ENCODE results near the gene GALNT1.

DNA sequence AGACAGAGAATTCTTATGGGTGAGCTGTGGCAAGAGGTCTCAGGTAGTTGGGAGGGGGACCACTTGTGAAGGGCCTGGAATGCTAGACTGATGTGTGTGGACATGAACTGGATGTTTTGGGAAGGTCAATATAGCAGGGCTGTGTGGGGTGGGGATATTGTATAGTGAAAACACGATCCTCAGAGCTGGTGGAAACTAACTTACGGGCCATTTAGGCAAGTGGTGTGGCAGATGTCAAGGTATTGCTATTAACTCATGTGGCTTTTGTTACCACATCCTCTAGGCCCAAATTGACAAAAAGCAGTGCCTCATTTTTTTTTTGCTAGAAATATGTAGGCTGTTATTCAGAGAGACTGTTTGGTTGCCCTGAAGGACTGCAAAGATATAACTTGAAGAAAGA is 8.0 kb upstream of the GALNT1 start:
- no peak for TF ChIP-seq POLR2AphosphoS5 (IDR thresholded peaks at IDR 0.05)
- TF ChIP-seq, protein P1, sequence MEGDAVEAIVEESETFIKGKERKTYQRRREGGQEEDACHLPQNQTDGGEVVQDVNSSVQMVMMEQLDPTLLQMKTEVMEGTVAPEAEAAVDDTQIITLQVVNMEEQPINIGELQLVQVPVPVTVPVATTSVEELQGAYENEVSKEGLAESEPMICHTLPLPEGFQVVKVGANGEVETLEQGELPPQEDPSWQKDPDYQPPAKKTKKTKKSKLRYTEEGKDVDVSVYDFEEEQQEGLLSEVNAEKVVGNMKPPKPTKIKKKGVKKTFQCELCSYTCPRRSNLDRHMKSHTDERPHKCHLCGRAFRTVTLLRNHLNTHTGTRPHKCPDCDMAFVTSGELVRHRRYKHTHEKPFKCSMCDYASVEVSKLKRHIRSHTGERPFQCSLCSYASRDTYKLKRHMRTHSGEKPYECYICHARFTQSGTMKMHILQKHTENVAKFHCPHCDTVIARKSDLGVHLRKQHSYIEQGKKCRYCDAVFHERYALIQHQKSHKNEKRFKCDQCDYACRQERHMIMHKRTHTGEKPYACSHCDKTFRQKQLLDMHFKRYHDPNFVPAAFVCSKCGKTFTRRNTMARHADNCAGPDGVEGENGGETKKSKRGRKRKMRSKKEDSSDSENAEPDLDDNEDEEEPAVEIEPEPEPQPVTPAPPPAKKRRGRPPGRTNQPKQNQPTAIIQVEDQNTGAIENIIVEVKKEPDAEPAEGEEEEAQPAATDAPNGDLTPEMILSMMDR (IDR thresholded peaks at IDR 0.05), result no peak

Measured in stomach (tissue), 4 donors.